Activated CD4-positive, alpha-beta T cell treated with anti-CD3 and anti-CD28 coated beads, Interleukin-2, amount 50 U/mL, for 48 hours (primary cell): Measurements from ENCODE around the gene FCRL3.

Experiments used
- DNase-seq, 2 experiments: peaks; one replicate each; pipeline ENCODE4 v3.0.0-alpha.2; 2020

The FCRL3 gene

DNA sequence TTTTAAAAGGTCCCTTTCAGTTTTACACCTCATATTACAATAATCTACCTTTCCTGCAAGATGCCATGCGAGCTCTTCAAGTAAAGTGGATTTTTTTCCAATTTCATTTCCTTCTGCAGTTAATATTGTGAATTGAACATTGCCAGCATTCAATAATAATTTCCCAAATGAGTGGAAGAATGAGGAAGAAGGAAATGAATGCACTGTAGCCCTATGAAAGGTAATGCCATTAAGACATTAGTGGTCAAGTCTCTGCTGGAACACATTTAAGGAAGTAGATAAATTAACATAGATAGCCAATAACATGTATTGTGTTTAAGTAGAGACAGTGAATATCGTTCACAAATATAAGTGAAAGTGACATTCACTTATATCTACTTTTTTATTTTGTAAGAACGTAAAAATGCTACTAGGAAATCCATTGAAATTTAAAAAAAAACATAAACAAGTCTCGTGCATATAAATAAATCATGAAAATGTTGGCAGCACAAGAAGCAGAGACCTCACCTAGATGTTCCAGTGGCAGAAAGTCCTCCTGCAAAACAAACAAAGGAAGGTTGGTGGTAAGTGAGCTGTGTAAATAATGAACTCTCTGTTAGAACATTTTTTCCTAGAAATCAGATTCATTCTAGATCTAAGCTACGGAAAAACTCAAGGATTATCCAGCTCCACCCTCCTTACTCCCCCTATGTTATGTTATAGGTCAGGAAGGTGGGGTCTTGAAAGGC is 17.7 kb downstream of the FCRL3 start:
- no peak for DNase-seq

DNA sequence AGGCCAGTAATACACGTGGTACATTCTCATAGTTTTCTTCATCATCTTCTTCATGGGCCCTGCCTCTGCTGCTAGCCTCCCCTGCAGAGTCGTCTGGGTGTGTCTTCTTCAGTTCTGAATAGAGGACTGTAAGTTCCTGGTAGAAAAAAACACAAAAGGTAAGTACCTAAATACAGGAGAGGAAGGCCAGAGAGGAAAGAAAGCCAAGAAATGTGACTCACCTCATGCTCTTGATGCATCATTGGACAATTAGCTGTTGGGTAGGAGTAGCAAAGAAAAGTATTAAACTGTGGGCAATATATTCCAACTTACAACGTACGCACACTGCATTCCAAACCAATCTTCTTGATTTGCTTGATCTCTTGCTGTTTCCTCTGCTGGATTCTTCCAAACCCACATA is 21.8 kb downstream of the FCRL3 start:
- DNase-seq = no peak

GRCh38 chr1:157673008-157673407 is 27.6 kb downstream of the FCRL3 start:
- no peak for DNase-seq

DNA sequence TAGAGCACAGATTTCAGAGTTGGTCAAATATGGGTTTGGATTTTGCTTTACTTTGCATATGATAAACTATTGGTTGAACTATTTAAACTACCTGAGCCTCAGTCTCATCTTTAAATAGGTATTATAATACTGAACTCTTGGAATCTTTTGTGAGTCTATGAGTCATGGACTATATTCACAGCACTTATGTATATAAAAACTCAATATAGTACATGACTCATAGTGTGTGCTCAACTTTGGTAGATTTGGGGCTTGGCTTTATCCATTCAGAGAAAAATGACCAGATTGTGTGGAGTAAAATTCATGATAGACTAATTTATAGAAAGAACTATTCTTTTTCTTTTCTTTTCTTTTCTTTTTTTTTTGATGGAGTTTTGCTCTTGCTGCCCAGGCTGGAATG is 28.7 kb downstream of the FCRL3 start:
- DNase-seq = no peak

DNA sequence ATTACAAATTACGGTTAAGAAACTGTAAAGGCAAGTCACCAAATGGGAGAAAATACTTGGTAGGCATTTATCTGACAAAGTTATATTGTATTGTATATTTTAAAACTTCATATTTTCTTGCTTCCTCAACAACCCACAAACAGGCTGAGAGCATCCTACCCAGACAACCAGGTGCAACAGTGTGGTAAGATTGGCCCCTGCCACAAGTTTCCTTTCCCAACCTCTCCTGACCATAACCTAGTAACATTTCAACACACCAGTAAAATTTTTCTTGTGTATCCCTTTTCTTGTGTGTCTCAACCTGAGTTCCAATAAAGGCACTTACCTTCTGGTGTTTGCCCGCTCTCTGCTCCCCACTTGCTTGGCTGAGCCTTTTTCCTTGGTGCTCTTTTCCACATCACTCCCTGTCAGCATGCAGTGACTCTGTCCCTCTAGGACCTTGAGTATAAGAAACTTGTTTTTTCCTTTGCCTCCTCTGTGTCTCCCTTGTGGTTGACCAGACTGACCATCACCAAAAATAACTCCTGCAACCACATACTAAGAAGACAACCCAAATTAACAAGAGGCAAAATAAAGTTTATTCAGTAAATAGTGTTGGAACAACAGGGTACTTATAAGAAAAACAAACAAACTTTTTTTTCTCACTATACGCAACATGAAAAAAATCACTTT is 40.9 kb downstream of the FCRL3 start:
- DNase-seq = no peak

DNA sequence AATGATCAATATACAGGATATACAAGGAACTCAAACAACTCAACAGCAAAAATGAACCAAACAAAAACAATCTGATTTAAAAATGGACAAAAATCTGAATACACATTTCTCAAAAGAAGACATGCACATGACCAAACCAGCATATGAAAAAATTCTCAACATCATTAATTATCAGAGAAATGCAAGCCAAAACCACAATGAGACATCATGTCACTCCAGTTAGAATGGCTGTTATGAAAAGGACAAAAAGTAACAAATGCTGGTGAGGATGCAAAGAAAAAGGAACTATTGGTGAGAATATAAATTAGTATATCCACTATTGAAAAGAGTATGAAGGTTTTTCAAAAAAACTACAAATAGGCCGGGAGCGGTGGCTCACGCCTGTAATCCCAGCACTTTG is 42.0 kb downstream of the FCRL3 start:
- no peak for DNase-seq

GRCh38 chr1:157653494-157653873 is 47.1 kb downstream of the FCRL3 start:
- DNase-seq = no peak

DNA sequence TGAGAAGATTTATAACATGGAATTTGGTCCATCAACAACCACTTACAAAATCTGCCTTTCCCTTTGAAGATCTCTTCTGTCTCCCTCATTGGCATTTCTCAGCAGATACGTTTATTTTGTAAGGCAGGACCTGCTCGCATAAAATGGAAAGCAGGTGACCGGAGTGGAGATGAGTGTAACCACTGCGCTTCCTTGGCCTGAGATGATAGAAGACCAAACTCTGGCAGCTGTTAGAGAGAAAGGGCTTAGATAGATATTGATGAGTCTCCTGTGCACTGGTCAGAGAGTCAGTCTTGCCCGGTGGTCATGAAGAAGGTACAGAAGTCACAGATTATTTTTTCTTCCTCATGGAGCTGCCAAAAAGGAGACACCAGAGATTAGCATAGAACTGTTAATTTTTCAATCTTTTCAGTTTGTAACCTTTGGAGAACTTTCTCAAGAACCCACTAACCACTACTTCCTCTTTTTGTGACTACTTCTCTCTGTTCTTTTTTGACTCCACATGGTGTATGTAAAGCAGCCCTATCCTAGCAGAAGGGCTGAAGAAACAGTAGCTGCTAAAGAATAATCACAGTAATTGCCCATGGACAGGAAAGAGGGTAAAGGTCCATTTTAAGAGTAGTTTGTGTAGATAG is 47.6 kb downstream of the FCRL3 start:
- no peak for DNase-seq

- no peak for DNase-seq
These were observed 52.3 kb downstream of the FCRL3 start for GRCh38 chr1:157648317-157648716.

DNA sequence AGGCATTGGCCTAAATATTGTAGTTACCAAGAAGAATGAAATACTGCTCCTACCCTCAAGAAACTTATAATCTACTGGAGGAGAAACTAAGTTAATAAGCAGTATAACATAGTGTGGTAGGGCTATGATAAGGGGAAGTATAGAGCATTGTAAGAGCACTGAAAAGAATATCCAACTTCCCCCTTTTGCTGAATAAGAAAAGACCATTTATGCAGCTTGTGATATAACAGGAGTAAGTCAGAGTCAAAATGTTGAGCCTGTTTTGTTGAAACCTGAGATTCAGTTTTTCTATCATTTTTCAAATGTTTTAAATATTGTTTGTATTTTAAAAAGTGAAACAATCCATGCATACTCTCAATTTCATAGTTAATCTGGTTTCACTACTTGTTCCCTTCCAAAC is 54.4 kb downstream of the FCRL3 start:
- no peak for DNase-seq

DNA sequence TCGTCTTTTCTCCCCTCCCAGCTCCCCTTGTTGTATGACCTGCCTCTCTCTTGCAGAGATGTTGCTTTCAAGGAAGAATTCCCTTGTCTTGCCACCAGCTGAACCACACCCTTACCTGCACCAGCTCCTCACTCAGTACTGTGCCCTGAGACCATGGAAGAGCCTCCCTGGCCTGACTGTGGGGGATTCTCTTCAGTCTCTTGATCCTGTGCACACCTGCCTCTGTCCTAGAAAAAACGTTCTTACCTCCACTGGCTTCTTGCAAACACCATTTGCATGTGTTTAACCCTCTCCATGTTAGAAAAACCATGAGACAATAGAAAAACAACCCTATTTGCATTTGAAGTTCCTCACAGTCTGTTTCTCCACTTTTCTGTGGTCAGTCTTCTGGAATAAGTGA is 59.4 kb downstream of the FCRL3 start:
- DNase-seq = no peak

- DNase-seq = no peak
These were observed 60.8 kb downstream of the FCRL3 start for GRCh38 chr1:157639800-157640199.

GRCh38 chr1:157628773-157629172 is 71.8 kb downstream of the FCRL3 start:
- DNase-seq = no peak
